Fibroblast of pulmonary artery (primary cell): ENCODE measurements around the gene TTLL11.

ENCODE experiments used
- DNase-seq: peaks from one replicate; pipeline ENCODE4 v3.0.0-alpha.2; 2010; ENCODE audit warnings: low read depth
- H3K4me3 ChIP-seq: replicated peaks from 2 replicates; pipeline ENCODE4 v1.5.1; 2011; ENCODE audit warnings: low read depth, mild to moderate bottlenecking, control low read depth, low read length, moderate library complexity
- CTCF ChIP-seq: IDR thresholded peaks from 2 replicates; pipeline ENCODE4 v1.5.1; 2011; ENCODE audit warnings: mild to moderate bottlenecking, control low read depth, low read length, inconsistent platforms; ENCODE audit errors: missing control alignments

TTLL11 gene

GRCh38 chr9:122134822-122135528 lies 41.9 kb upstream of the TTLL11 start:
- no peak for TF ChIP-seq CTCF
- no peak overlapping the region for H3K4me3 ChIP-seq
- DNase-seq, result peak; percentile 33

GRCh38 chr9:122133984-122134535 lies 41.0 kb upstream of the TTLL11 start:
- TF ChIP-seq CTCF, result no peak
- no peak overlapping the region for H3K4me3 ChIP-seq
- no peak for DNase-seq

- no peak overlapping the region for H3K4me3 ChIP-seq
- DNase-seq, result peak; percentile 45
- no peak for TF ChIP-seq CTCF
Measured at GRCh38 chr9:122133263-122133983, 40.3 kb upstream of the TTLL11 start.

GRCh38 chr9:122132539-122132938 lies 39.4 kb upstream of the TTLL11 start:
- TF ChIP-seq CTCF, result no peak

GRCh38 chr9:122131401-122132001 lies 38.4 kb upstream of the TTLL11 start:
- no peak for DNase-seq
- no peak for TF ChIP-seq CTCF
- H3K4me3 ChIP-seq, result no peak overlapping the region

More at GRCh38 chr9:122132539-122132938, 39.4 kb upstream of the TTLL11 start:
- DNase-seq, result no peak
- H3K4me3 ChIP-seq, result no peak overlapping the region

GRCh38 chr9:122130837-122131236 lies 37.7 kb upstream of the TTLL11 start:
- DNase-seq, result no peak
- H3K4me3 ChIP-seq, result no peak overlapping the region
- no peak for TF ChIP-seq CTCF
